Left renal pelvis (tissue), 4 donors: ENCODE results near the gene TFF3. TPM values are rescaled to one million over a fixed set of nuclear protein-coding genes. Genes with fewer than 3 reads are reported as not detected.

Experiments
- DNase-seq, 4 donors: peaks; one replicate each; pipeline ENCODE4 v3.0.0-alpha.2; 2013; ENCODE audit warnings: low read depth in 4 of 4, low spot score in 3 of 4
- polyA plus RNA-seq, 4 donors: library from polyadenylated mRNA; unstranded; fragments of 120-200 nt; gene quantifications; one replicate each; pipeline ENCODE4 v1.2.1, GENCODE V29; 2013; ENCODE audit not compliant: insufficient read length in 4 of 4

The TFF3 gene
- polyA plus RNA-seq, 4 donors, result 2.5 to 5.9 (median 2.8) TPM

DNA sequence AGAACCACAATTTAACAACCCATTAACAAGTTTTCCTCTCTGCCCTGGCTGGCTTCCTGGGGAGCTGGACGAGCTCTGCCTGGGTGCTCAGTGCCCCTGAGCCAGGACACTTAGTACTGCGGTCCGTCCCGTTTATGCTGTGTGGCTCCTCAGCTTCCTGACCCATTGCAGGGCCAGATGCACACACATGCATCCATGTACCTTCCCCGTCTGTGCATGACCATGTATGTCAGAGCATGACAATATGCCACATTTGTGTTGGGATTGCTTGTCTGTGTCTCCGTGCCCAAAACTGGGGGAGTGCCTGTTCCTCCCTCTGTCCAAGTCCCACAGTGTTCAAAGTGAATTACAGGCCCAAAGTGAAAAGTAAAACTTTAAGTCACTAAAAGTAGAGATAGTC, 9.7 kb upstream of the TFF3 start:
- no peak for DNase-seq

DNA sequence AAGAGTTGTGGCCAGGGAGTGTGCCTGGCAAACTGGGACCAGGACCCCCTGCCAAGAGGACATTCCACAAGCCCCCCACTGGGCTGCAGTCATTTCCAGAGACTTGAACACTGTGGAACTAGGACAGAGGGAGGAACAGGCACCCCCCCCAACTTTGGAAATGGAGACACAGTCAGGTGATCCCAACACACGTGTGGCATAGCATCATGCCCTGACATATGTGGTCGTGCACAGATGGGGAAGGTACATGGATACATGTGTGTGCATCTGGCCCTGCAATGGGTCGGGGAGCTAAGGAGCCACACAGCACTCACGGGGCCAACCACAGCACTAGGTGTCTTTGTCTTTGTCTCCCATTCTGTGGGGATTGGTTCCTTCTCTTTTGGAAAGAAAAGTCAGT, 6.6 kb upstream of the TFF3 start:
- DNase-seq, result no peak

DNA sequence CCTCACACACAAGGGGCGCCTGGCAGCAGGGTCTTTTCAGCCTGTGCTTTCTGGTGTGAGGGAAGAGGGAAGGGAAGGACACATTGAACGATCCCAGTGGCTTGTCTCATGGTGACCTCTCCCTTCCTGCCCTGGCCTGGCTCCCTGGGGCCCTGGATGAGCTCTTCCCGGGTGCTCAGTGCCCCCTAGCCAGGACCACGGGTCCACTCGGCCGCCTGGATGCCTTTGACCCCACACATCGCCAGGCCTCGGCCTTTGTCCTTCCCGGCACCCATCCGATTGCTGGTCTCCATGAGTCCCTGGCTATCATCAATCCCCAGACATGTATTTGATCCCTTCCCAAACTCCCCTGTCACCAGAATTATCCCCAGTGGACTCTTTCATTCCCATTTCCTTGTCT, 6.0 kb upstream of the TFF3 start:
- no peak for DNase-seq

DNA sequence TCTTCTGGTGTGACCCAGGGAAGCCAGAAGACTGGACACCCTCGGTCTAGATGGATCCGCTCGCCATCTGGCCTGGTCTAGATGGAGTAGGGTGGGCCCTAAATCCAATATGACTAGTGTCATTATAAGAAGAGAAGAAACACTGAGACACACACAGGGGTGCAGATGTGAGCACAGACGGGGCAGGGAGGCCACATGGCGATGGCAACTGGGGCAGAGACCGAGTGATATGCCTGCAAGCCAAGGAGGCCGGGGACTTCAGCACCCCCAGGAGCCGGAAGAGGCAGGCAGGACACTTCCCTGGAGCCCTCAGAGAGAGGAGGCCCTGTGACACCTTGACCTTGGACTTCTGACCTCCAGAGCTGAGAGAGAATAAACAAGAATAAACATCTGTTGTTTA, 5.6 kb upstream of the TFF3 start:
- no peak for DNase-seq

DNA sequence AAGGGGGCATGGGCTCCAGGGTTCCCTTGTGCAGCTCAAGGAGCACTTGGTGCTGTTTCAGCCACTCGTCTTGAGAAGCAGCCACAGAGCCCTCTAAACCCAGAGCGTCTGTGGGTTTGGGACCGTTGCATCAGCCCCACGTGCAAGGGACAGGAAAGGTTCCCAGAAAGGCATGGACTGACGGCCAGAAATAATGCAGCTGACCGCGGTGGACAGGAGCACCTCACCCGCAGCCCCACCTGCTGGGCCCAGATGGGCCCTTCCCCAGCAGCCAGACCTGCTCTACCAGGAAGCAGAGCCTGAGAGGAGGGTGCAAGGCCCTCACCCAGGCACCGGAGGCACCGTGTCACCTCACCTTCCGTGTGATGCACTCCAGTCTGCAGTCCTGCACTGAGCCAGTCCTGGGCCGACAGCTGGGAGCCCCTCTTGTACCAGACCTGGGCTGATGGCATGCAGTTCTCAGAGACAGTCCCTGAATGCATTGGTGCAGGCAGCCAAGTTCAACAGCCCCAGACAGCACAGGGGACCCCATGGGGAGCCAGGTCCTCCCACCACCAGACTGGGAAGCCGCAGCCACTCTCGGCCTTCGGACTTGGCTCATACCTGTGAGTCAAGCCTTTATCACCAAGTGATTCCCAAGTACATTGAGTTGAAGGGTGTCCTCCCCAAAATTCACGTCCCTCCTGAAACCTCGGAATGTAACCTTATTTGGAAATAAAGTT, 4.8 kb upstream of the TFF3 start:
- no peak for DNase-seq

DNA sequence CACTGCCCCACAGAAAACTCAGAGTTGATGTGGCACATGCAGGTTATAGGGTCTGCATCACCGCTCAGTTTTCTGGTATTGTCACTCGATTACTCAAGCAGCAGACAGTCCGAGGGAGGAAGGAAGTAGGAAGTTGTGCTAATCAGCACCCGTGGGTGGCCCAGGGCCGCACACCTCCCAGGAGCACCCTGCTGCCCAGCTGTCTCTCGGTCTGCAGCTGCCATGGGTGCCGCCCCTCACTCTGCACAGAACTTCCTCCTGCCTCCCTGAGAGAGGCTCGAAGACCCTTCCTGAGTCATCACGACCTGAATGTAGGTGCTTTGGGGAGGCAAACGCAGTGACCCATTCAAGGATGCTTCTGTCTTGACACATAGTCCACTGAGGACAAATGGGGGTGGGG, 4.2 kb upstream of the TFF3 start:
- no peak for DNase-seq

DNA sequence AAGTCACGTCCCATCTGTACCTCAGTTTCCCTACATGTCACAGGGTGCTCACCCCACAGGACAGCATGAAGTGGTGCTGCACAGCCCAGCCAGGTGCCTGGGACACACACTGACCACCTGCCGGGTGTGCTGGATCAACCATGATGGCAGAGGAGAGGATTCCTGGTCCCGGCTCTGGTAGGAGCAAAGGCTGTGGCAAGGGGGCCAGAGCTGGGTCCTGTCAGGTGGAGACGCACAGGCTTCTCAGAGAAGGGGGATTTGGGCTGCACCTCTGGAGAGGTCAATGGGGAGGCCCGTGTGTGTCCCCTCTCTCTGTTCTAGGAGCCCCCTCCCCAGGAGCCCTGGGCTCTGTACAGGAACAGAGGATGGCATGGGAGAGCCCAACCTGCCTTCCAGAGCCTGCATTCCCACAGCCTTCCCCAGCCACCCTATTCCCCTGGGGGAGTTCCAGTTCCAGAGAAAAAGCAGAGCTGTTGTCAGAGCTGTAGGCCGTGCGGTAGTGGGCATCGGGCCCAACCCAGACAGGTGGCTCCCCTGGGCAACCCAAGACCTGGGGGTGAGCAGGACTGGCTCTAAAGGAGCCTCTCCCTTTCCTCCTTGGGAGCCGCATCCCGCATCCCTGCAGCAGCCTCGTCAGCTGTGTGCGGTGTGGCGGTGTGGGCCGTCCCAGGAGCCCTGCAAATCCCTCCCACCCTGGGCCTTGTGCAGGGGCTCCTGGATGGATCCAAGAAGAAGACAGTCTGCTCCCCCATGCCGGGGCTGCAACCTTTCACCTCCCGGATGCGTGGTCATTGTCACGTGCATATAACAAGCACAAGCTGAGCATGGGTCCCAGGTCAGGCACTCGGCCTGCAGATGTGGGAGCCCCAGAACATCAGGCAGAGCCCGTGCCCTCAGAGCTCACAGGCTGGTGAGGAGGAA, 2.9 kb upstream of the TFF3 start:
- no peak for DNase-seq

DNA sequence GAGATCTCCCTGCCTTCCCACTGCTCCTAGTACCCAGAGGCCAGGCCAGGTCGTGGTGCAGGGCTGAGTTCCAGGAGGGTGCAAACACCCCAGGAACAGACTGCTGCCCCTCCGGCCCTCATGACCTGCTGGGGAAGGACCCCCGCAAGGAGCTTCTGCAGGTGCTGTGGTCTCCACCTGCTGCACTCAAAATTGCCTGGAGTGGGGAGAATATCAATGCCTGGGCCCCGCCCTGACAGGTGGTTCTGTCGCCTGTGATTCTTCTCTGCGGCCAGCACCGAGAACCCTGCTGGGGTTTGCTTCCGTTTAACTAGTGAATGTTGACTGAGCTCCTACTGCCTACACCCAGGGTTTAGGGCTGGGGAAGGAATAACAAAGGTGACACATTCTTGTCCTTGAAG, 2.1 kb upstream of the TFF3 start:
- DNase-seq, result no peak

DNA sequence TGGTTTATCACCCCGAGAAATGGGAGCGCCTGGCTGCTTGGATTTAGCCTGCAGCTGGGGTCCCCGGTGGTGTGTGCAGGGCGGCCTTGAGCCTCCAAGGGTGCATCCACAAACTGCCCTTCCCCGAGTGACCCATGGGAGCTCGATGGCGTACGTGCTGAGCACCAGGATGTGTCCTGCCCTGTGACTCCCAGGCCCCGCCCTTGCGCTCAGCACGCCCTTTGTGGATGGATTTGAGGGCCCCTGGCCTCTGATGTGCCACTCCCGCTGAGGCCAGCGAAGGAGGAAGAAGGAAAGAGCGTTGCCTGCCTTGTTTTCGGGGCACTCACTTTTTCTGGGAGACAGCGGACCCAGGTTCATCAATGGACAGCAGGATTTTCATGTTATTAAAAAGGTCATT, 1.7 kb upstream of the TFF3 start:
- DNase-seq, result no peak

DNA sequence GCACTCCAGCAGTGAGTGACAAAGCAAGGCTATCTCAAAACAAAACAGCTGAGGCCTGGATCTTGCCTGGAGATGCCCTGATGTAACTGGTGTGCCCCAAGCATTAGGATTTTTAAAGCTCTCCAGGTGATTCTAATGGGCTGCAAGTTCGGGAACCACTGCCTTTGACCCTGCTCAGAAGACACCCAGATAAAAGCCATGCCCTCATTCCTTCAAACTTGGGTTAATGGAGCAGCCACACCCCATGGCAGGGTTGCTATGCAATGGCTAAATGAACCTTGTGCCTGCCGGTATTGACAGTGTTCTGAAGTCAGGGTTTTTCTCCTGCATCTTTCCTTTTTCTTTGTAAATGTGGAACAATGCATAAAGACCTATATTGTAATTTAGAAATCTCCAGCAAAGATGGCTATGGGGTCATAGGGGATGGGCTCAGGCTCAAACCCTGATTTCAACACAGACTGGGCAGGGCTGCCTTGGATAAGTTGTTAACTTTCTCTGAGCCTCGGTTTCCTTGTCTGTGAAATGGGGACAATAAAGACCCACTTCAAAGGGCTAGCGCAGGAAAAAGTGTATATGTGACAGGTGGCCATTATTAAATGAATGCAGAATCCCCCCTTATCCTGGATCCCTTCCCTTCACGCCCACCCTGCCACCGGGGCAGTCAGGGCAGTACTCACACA, 453 bp downstream of the TFF3 start:
- DNase-seq, result no peak

DNA sequence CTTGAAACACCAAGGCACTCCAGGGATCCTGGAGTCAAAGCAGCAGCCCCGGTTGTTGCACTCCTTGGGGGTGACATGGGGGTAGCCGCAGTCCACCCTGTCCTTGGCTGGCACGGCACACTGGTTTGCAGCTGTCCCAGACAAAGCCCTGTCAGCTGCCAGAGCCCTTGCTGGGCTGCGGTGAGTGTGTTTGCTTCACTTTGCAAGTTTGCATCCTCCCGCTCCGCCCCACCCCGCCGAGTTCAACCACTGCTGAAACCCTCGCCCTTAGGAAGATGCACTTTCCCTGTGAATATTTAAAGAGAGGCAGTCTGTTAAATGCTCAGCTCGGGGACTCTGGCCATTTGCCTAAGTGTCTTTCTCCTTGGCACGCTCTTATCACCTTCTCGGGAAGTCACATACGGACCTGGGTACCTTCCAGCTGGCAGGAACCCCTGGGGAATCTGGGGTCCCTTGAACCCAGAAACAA, 1.7 kb downstream of the TFF3 start:
- no peak for DNase-seq

DNA sequence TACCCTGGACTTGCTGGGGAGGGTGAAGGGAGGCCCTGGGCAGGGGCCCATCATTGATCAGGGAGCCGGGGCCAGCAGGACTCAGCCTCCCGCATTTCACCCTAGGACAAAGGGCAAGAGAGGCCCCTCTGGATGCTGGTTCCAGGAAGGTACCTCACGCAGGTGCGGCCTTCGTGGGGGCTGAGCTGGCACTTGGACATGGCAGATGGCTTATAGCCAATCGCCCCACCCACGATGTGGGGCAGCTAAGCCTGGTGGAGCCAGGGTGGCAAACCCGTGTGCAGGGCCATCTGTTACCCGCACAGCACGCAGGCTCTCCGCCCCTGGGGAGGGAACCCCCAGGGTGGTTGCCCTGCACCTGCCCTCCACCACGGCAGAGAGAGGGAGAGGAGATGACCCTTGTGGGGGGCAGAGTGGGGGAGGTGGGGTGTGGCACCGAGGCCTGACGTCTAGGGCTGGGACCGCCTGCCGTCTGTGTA, 2.5 kb downstream of the TFF3 start:
- DNase-seq, result no peak

DNA sequence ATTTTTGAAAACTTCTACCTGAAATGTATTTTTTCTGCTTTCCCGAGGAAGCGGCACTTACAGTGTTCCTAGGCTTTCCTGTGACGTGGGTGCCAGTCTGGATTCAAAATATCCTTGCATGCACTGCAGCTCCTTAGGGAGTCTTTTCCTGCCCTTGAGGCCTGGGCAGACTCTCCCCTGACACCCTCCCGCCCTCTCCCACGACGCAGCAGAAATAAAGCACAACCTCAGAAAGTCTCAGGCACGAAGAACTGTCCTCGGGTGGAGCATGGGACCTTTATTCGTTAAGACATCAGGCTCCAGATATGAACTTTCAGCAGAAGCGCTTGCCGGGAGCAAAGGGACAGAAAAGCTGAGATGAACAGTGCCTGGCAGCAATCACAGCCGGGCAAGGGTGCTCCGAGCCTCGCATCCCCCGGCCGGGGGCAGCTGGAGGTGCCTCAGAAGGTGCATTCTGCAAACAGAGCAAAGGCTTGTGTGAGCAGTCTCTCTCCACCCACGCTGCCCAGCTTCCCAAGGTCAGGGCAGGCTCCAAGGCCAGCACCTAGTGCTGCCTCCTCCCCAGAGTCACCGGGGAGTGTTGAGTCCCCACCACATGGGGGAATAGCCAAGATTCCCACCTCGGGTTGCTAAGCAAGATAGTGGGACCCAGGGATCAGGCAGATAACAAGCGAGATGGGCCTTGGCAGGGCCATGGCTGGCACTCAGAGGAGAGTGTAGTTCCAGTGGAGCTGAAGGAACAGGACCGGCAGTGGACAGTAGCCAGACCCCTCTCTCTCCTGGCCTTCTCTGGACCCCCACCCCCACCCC, 3.2 kb downstream of the TFF3 start:
- DNase-seq, result no peak

DNA sequence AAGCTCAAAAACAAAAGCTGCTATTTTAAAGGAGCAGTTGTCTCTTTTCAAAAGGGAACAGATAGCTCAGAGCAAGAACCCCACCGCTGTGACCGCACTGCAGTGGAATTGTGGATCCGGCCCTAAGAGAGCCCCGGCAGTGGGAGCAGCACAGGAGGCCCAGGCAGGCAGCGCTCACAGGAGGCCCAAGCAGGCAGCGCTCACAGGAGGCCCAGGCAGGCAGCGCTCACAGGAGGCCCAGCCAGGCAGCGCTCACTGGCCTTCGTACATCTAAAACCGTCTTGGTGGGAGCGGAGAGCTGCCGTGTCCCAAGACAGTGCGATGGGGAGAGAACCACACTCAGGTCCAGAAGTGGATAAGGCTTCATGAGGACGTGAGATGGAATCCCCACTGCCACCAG, 4.0 kb downstream of the TFF3 start:
- no peak for DNase-seq

DNA sequence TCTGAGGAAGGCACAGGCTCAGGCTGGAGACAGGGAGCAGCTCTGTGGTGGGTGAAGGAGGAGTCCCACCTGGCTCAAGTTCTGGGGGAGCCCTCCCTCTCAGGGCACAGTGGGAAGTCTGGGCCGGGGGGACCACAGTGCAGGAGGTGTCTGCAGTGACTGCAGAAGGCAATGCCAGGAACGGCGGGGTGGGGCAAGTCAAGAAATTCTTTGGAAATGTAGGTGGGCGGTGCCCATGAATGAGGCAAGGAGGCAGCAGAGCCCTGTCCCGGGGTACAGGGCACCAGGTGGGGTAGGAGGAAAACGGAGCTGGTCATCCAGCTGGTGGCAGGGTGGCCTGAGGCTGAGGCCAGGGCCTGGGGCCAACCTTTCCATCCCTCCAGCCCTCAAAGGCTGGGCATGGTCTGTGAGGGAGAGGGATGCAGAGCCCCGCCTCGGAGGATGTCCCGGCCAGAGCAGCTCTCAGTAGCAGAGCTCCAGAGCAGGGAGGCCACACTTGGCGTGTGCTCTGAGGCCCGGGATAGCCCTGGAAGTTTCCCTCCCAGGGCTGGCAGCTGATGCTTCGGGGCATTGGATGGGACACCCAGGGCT, 4.7 kb downstream of the TFF3 start:
- DNase-seq, result no peak

DNA sequence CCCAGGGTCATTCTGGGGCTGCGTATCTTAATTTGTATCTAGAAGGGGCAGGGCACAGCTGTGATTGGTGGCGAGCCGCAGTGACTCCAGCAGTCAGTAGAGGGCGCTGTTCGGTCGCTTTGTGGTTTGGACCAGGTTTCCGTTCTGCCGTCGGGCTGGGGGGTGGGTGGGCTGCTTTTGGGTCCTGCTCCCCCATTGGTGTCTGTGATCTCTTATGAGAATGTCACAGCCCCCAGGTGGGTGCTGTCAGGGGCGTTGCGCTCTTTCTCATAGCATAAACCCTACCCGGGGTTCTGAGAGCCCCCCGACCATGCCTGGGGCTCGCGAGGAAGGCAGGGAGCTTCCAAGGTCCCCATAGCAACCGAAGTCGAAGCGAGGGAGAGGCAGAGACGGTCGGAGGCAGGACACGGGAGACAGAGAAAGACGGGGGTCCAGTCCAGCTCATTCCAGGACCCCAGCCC, 5.4 kb downstream of the TFF3 start:
- DNase-seq, result peak in 2 of 4 donors; percentile 41 to 53

DNA sequence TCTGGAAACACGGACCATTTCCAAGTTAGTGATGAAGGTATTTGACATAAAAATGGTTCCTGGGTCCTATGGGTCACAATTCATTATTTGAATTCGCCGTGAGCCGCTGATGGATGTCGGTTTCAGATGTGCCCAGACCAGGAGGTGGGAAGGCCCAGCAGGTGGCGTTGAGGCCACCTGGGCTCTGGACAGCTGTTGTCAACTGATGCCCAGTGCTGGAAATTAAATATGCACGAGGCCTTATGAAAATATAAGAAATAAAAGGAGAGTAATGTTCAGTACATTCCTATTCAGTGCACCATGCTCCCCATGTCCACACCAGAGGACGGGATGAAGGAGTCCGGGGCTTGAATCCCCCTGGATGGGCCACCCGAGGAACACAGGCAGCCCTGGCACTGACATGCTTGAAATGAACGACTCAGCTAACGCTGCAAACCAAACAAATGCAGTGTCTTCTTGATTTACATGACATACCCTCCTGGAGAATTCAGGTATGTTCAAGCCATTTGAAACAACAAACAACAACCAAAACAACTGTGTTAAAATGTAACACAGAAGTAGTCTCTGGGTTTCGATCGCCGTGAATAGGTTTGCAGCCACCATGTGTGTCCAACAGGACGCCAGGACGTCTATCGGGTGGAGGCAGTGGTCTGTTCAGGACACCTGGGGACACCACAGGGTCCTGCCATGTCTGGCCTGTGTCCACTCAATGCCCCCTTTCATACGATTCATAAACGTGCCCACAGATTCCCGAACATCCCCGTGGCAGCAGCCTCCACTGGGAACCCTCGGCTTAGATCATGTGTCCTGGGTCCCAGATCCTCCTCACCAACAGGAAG, 6.1 kb downstream of the TFF3 start:
- no peak for DNase-seq

DNA sequence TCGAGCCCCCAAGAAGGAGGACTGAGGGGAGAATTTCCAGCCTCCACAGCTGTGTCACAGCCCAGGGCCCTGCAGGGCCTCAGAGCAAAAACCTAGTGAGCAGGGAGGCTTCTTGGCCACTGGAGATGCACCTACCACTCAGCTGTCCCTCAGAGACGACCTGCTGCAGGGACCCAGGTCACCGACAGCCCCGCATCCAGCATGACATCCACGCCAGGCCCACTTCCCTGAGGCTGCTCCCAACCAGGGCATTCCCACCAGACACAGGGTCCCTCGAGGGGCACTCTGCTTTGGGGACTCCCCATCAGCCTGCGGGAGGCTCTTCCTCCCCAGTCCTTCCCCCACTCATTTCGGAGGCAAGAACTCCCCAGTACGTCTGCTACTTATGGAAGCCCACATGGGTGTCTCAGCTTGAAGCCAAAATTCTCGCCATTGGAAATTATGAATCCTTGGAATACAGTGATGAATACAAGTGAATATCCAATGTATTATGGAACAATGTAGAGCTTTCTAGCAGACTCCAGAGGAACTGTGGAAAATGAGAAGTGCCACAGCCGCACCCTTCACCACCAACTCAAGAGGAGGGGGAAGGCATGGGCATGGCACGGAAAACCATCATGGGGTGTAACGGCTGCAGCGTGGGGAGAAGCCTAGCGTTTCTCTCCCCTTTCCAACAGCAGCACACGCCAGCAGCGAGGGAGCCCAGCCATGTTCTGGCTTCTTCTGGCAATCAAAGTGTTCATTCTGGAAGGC, 6.9 kb downstream of the TFF3 start:
- DNase-seq, result no peak
